KBM-7 (cell line): ENCODE results near the gene YKT6.
"Not testable (repeated sequence)": the region's sequence is repeated elsewhere in the genome, so short reads cannot be mapped to it uniquely, and the experiment has no call there.

Experiments
- DNase-seq: peaks from one replicate; pipeline ENCODE4 v3.0.0-alpha.2; 2015
- in situ Hi-C: fragments of 300-500 bp; cut with MboI; formaldehyde crosslinking; loops from 2 replicates; pipeline ENCODE4 v1.14.3; 2020; ENCODE audit warnings: low sequenced_read_pairs, low pct_unique_long_range_greater_than_20kb, mixed read lengths

Gene YKT6

GRCh38 chr7:44167920-44168319 is 32.9 kb upstream of the YKT6 start:
- in situ Hi-C loops = no loop called here
- DNase-seq = peak; percentile 51

GRCh38 chr7:44171901-44172300 is 28.9 kb upstream of the YKT6 start:
- in situ Hi-C loops, DNase-seq: not testable (repeated sequence)

GRCh38 chr7:44172352-44172751 is 28.4 kb upstream of the YKT6 start:
- in situ Hi-C loops = no loop called here
- DNase-seq = no peak

GRCh38 chr7:44172803-44173424 is 27.9 kb upstream of the YKT6 start:
- no peak for DNase-seq
- in situ Hi-C loops = no loop called here

GRCh38 chr7:44173911-44174693 is 26.7 kb upstream of the YKT6 start:
- DNase-seq = no peak
- in situ Hi-C loops = no loop called here

GRCh38 chr7:44174694-44174948 is 26.2 kb upstream of the YKT6 start:
- DNase-seq, in situ Hi-C loops: not testable (repeated sequence)

- in situ Hi-C loops = no loop called here
- DNase-seq = no peak
Measured at GRCh38 chr7:44175730-44176129, 25.0 kb upstream of the YKT6 start.

- DNase-seq = no peak
- in situ Hi-C loops = no loop called here
Measured at GRCh38 chr7:44176486-44176885, 24.3 kb upstream of the YKT6 start.

- in situ Hi-C loops = no loop called here
- no peak for DNase-seq
Measured at GRCh38 chr7:44177570-44178131, 23.1 kb upstream of the YKT6 start.

GRCh38 chr7:44180631-44181030 is 20.1 kb upstream of the YKT6 start:
- no peak for DNase-seq

GRCh38 chr7:44182827-44183226 is 18.0 kb upstream of the YKT6 start:
- in situ Hi-C loops = no loop called here

More at GRCh38 chr7:44180631-44181030, 20.1 kb upstream of the YKT6 start:
- in situ Hi-C loops = no loop called here

GRCh38 chr7:44183386-44183785 is 17.4 kb upstream of the YKT6 start:
- in situ Hi-C loops = no loop called here
- DNase-seq = no peak

More at GRCh38 chr7:44182827-44183226, 18.0 kb upstream of the YKT6 start:
- DNase-seq = no peak

GRCh38 chr7:44184206-44184872 is 16.4 kb upstream of the YKT6 start:
- no peak for DNase-seq
- in situ Hi-C loops = no loop called here

- no peak for DNase-seq
- in situ Hi-C loops = no loop called here
Measured at GRCh38 chr7:44184873-44185446, 15.8 kb upstream of the YKT6 start.

- DNase-seq = no peak
- in situ Hi-C loops = no loop called here
Measured at GRCh38 chr7:44185729-44186128, 15.0 kb upstream of the YKT6 start.

- DNase-seq = no peak
Measured at GRCh38 chr7:44186736-44187135, 14.0 kb upstream of the YKT6 start.

GRCh38 chr7:44187636-44188416 is 13.0 kb upstream of the YKT6 start:
- DNase-seq = no peak
- in situ Hi-C loops = no loop called here

More at GRCh38 chr7:44186736-44187135, 14.0 kb upstream of the YKT6 start:
- in situ Hi-C loops = no loop called here

- in situ Hi-C loops = no loop called here
- DNase-seq = no peak
Measured at GRCh38 chr7:44188480-44189225, 12.1 kb upstream of the YKT6 start.
